Adrenal gland (tissue), 5 donors: ENCODE results near the gene CD48.
"Not testable (repeated sequence)": the region's sequence is repeated elsewhere in the genome, so short reads cannot be mapped to it uniquely, and the experiment has no call there.

Experiments
- CTCF ChIP-seq, 6 experiments: fragments of 450-650 bp in 4 of 6; fragments of 200-600 bp in 2 of 6; sonication (generic) in 1 of 6; IDR thresholded peaks; 1 replicate in 5 of 6; 2 replicates in 1 of 6; pipeline versions ENCODE4 v1.5.1 to v1.8.0; 2016 to 2021; ENCODE audit warnings: antibody characterized with exemption in 6 of 6, mild to moderate bottlenecking in 2 of 6, moderate library complexity in 1 of 6
- POLR2A ChIP-seq, 2 donors: fragments of 450-650 bp; IDR thresholded peaks; one replicate each; pipeline ENCODE4 v1.6.1; 2017; ENCODE audit warnings: antibody characterized with exemption in 2 of 2, mild to moderate bottlenecking in 2 of 2, moderate library complexity in 1 of 2
- donor health status: DM: no; HTN: no; CAD: no.

- not testable (repeated sequence) for TF ChIP-seq CTCF, POLR2A (IDR thresholded peaks at IDR 0.05)
Observed at GRCh38 chr1:160705212-160705621, 6.4 kb downstream of the CD48 start.
